OCI-M1 (cell line): ENCODE measurements around the gene NPB.

ENCODE experiments used
- DNase-seq: peaks from one replicate; lab custom pipeline; 2025; lab: John Stamatoyannopoulos, UW

Gene NPB

GRCh38 chr17:81869221-81870130 is 32.6 kb upstream of the NPB start:
- no peak for DNase-seq

DNA sequence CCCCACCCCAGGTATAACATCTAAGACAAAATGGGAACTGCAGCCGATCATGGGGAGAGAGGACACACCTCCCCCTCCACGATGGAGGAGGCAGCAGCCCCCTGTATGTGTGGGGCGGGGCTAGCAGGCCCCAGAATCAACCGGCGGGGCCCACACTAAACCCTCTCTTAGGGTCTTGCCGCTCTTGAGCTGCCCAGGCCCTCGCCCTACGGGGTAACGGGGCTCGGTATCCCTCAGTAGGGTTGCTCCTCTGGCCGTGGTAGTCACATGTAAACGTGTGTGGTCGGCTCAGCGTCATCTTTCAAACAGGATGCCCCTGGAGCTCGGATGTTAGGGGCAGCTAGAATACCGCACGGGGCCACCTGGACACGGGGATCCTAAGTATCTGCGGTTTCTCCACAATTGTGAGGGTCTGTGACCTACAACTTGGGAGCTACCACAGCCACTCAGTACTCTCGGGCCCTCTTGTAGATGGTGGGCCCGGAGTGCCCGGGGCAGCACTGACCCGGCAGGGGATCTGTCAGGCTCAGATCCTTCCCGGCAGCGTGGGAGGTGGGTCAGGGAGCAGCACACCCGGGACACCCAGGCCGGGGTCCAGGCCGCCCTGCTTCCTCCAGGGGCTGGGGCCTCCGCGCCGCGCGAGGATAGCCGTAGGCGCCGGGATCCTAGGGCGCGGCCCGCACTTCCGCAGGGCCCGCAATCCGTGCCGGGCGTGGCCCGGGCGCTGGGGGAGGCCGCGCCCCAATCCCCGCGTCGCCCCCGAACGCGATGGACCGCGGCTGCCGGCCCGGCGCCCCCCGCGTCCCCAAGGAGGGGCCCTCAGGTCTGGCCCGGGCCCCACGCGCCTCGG is 31.7 kb upstream of the NPB start:
- peak; percentile 67 for DNase-seq

DNA sequence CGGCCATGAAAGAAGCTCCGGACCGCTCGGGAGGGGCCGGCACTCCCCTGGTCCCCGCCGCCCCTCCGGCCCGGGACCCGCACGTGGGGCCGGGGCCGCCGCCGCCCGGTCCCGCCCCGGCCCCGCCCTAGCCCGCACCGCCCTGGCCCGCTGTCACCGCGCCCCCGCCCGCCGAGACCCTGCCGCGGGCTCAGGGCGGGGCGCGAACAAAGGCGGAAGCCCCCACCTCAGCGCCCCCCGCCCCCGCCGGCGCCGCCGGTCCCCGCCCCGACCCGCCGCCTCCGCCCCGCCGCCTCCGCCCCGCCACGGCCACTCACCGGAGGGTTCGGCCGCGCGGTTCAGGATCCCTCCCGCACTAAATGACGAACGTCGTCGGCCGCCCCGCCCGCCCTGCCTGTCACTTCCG is 31.1 kb upstream of the NPB start, which contains the start of gene ARHGDIA:
Gene ARHGDIA, minus strand, starts transcription at position 357 of the 406 bp plus-strand sequence. CDS start 1,407 bp downstream, outside the sequence.
- DNase-seq, result no peak

DNA sequence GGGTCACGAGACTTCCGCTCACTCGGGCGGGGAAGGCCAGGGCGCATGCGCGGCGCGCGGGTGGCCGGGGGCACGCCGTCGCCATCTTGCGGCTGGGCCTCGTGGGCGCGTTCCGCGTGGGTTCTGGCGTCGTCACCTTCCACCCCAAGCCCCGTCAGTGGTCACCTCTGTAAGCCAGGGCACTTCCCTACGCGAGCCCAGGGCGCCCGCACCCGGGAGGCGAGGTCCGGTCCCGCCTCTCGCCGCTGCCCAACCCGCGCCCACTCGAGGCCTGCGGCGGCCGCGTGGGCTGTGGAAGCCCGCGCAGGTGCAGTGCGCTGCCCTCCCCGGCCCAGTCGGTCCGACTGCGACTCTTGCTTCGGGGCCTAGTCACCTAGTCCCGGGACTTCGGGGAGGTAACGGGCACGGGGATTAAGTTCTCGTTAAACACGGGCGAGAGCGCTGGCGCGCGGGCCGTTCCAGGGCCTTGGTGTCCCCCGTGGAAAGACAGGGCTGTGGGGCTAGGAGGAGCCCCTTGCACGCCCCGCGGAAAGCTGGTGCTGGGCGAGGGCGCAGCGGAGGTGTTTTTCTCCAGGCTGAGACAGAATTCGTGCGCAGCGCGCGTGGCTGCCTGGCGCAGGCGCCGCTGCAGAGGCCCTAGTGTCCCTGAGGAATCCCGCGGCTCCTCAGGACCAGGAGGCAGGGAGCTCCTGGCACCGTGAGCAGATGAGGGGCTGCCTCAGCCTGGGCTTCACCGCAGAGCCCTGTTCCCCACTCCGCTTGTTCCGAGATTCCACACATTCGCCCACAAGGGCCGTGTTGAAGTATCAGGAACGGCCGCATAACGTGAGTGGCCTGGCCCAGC is 30.4 kb upstream of the NPB start:
- peak; percentile 92 for DNase-seq

DNA sequence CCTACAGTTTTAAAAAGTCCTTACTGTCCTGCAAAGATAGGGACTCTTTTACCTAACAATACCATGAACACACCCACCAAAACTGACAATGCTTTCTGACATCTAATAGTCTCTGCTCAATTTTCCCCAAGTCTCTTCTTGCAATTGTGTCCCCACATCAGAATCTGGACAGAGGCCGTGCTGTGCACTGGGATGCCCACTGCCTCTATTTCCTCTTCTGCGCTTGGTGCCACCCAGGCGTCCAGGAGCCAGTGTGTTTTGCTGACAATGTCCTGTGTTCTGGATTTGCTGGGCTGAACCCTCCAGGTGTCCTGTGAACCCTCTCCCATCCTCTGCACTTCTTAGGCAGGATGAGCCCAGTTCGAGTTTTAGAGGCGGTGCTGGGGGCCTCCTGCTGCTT is 24.5 kb upstream of the NPB start:
- no peak for DNase-seq

- no peak for DNase-seq
Observed at GRCh38 chr17:81878294-81878693, 23.7 kb upstream of the NPB start.

- DNase-seq, result no peak
Observed at GRCh38 chr17:81879121-81879520, 22.9 kb upstream of the NPB start.

DNA sequence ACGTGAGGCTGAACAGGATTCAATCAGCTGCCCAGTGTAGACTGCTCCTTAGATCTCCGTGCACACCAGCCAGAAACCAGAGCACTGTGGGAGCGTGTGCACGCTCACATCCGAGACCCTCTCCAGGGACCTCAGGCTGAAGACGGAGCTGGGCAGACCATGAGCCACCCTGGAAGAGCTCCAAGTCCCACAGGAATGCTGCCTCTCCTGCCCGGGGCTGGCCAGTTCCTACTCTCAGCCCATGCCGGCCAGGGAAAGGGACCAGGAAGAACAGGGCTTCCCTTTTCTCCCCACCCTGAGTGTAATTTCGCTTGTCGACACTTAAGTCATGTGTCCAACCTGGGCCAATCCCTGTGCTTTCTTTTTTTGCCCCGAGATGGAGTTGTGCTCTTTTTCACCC is 17.5 kb upstream of the NPB start:
- DNase-seq, result no peak

- DNase-seq, result no peak
Observed at GRCh38 chr17:81884968-81885367, 17.1 kb upstream of the NPB start.

DNA sequence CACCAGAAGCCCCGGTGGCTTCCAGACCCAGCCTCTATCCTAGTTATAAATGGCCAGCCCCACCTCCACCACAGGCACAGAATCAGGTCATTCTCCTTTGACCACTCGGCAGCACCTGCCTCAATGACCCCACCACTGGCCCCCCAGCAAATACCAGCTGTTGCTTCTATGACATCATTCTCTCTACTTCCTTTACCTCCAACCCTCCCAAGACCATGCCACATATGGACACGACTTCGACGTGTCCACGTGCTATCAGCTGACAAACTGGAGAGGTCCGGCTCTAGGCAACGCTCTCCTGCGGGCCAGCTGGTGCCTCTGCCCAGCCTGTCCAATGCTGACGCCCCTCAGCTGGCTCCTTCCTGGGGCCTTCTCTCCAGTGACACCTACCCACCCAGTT is 16.6 kb upstream of the NPB start:
- no peak for DNase-seq

DNA sequence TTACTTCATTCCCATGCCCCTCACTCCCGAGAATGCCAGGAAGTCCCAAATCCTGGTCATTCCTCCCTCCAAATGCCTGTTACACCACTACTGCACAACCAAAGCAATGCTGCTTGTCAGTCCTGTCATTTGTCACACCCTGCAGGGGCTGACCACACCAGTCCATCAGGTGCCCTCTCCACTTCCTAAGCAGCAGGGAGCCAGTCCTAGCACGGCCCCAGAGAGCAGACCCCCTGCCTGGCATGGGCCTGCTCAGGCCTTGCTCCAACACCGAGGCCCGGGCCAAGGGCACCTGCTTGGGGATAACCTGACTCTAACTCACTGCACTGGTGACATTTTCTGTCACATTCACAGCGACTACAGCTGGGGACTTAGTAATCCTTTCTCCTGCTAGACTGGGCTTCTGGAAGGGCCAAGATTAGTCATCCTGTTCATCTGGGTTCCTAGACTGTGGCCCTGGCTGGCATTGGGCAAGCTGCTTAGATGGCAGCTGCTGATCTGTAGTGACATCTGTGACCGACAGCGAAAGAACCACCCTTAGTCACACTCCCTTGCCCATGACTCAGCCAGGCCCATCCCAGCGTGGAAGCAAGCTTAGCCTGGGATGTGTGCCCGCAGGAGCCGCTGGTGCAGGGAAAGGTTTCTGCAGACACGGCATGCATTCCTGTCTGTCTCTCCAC is 16.0 kb upstream of the NPB start:
- DNase-seq, result no peak

GRCh38 chr17:81888105-81888987 is 13.7 kb upstream of the NPB start:
- no peak for DNase-seq

- DNase-seq, result no peak
Observed at GRCh38 chr17:81888988-81889595, 12.9 kb upstream of the NPB start.

DNA sequence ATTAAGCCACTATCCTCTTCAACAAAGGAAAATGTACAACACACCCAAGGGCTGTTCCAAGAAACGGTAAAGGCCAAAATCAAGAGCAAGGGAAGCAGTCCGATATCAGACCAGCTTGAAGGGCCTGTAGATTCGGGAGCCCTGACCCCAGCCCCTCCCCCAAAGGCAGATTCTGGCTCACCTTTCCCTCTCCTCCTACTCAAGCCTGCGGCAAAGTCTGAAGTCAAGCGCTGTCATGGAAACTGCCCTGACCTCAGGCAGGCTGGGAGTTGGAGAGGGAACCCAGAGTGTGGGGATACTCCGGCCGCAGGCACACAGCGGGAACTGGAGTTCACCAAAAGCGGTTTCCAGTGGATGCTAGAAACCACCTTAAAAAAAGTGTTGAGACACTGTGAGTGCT is 12.4 kb upstream of the NPB start:
- DNase-seq, result no peak

- DNase-seq, result peak; percentile 34
Observed at GRCh38 chr17:81890447-81891302, 11.4 kb upstream of the NPB start.

GRCh38 chr17:81891303-81891552 is 10.8 kb upstream of the NPB start:
- no peak for DNase-seq

DNA sequence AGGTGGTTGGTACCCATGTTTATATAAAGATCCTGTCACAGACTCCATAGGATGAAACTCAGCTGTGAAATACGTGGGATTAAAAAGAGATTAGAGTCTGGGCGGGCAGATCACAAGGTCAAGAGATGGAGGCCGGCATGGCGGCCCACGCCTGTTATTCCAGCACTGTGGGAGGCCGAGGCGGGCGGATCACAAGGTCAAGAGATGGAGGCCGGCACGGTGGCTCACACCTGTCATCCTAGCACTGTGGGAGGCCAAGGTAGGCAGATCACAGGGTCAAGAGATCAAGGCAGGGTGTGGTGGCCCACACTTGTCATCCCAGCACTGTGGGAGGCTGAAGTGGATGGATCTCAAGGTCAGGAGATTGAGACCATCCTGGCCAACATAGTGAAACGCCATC is 6.6 kb upstream of the NPB start:
- no peak for DNase-seq

- no peak for DNase-seq
Observed at GRCh38 chr17:81898029-81898866, 3.8 kb upstream of the NPB start.
